IMR-90 (cell line): ENCODE measurements around the gene CIDEA. TPM values are rescaled to one million over a fixed set of nuclear protein-coding genes. Genes with fewer than 3 reads are reported as not detected.
A peak's percentile ranks its signal among the peaks of the same experiment; 100 is the strongest.

Experiments
- ATAC-seq: fragments of 200-7000 bp; cut with Tn5 transposase; 2 replicates; pipeline ENCODE4 v1.9.1; 2020; ENCODE audit warnings: low read depth, mild to moderate bottlenecking, moderate library complexity
- BruUV-seq: library from RNA; stranded (reverse); fragments of 400-500 nt; replicated peaks from 2 replicates; lab custom pipeline; 2021; lab: Mats Ljungman, UMichigan
- CTCF ChIA-PET: fragments of 300-600 bp; formaldehyde crosslinking; extraction: SDS; loops from one replicate; lab custom pipeline; 2021; ENCODE audit warnings: antibody characterized with exemption; lab: Yijun Ruan, JAX
- POLR2A ChIA-PET: fragments of 300-600 bp; sonication (Branson Sonifier 250); formaldehyde crosslinking; loops from one replicate; lab custom pipeline; 2022; ENCODE audit warnings: antibody characterized with exemption; ENCODE audit not compliant: unreplicated experiment; lab: Charles Lee
- DNase-seq: peaks from one replicate; pipeline ENCODE4 v3.0.0; 2013
- H2AFZ ChIP-seq: replicated peaks from 2 replicates; pipeline ENCODE3; 2013; ENCODE audit warnings: low read length, mild to moderate bottlenecking; ENCODE audit not compliant: poor library complexity
- H2AK5ac ChIP-seq: 2 replicates; pipeline ENCODE4 v1.6.1; 2013; ENCODE audit warnings: low read depth, low read length, inconsistent platforms
- H2AK9ac ChIP-seq: replicated peaks from 2 replicates; pipeline ENCODE3; 2013; ENCODE audit warnings: mild to moderate bottlenecking, low read depth, low read length, moderate library complexity; ENCODE audit not compliant: poor library complexity
- H2BK120ac ChIP-seq: 2 replicates; pipeline ENCODE4 v1.6.1; 2013; ENCODE audit warnings: low read depth, low read length, inconsistent platforms
- H2BK15ac ChIP-seq: 3 replicates; pipeline ENCODE4 v1.6.1; 2013; ENCODE audit warnings: low read depth, low read length, inconsistent platforms
- H2BK20ac ChIP-seq: 2 replicates; pipeline ENCODE4 v1.6.1; 2013; ENCODE audit warnings: low read depth, mild to moderate bottlenecking, inconsistent platforms, low read length, moderate library complexity
- H2BK5ac ChIP-seq: 2 replicates; pipeline ENCODE4 v1.6.1; 2013; ENCODE audit warnings: mild to moderate bottlenecking, low read depth, low read length, inconsistent platforms; ENCODE audit not compliant: poor library complexity, severe bottlenecking
- H3K14ac ChIP-seq: replicated peaks from 2 replicates; pipeline ENCODE4 v1.6.1; 2013; ENCODE audit warnings: low read depth, low read length, inconsistent platforms
- H3K18ac ChIP-seq: 2 replicates; pipeline ENCODE4 v1.6.1; 2013; ENCODE audit warnings: low read depth, low read length, control low read depth
- H3K23ac ChIP-seq: 2 replicates; pipeline ENCODE4 v1.6.1; 2013; ENCODE audit warnings: low read depth, low read length, inconsistent platforms
- H3K27ac ChIP-seq: 2 replicates; pipeline ENCODE4 v1.5.1; 2013; ENCODE audit warnings: mild to moderate bottlenecking, control low read depth, low read length; ENCODE audit not compliant: insufficient read depth
- H3K27me3 ChIP-seq: 2 replicates; pipeline ENCODE4 v1.6.1; 2013; ENCODE audit warnings: low read length; ENCODE audit not compliant: control insufficient read depth, insufficient read depth
- H3K36me3 ChIP-seq: 2 replicates; pipeline ENCODE4 v1.6.1; 2013; ENCODE audit warnings: low read length, mixed read lengths; ENCODE audit not compliant: control insufficient read depth, insufficient read depth
- H3K4ac ChIP-seq: 2 replicates; pipeline ENCODE4 v1.6.1; 2013; ENCODE audit warnings: low read depth, low read length, inconsistent platforms
- H3K4me1 ChIP-seq: 2 replicates; pipeline ENCODE4 v1.6.1; 2013; ENCODE audit warnings: low read length, mixed read lengths; ENCODE audit not compliant: control insufficient read depth, insufficient read depth
- H3K4me2 ChIP-seq: 2 replicates; pipeline ENCODE4 v1.6.1; 2013; ENCODE audit warnings: low read depth, mild to moderate bottlenecking, control low read depth, low read length, moderate library complexity
- H3K4me3 ChIP-seq: 2 replicates; pipeline ENCODE4 v1.5.1; 2013; ENCODE audit warnings: low read depth, mild to moderate bottlenecking, control low read depth, low read length, moderate library complexity; ENCODE audit not compliant: insufficient read depth
- H3K56ac ChIP-seq: 2 replicates; pipeline ENCODE4 v1.6.1; 2013; ENCODE audit warnings: low read length, inconsistent platforms; ENCODE audit not compliant: insufficient read depth; ENCODE audit errors: extremely low read depth
- H3K79me1 ChIP-seq, 2 experiments: 2 replicates each; pipeline ENCODE4 v1.6.1; 2013; ENCODE audit warnings: low read length in 2 of 2, inconsistent platforms in 1 of 2, low read depth in 1 of 2
- H3K9ac ChIP-seq: 2 replicates; pipeline ENCODE4 v1.6.1; 2013; ENCODE audit warnings: low read depth, low read length, control low read depth
- H3K9me1 ChIP-seq: 2 replicates; pipeline ENCODE4 v1.6.1; 2013; ENCODE audit warnings: low read length, inconsistent platforms; ENCODE audit not compliant: insufficient read depth
- H3K9me3 ChIP-seq: 2 replicates; pipeline ENCODE4 v1.6.1; 2013; ENCODE audit warnings: low read length; ENCODE audit not compliant: control insufficient read depth, insufficient read depth
- H4K20me1 ChIP-seq: 2 replicates; pipeline ENCODE4 v1.6.1; 2013; ENCODE audit warnings: low read length, inconsistent platforms; ENCODE audit not compliant: insufficient read depth
- H4K5ac ChIP-seq: 2 replicates; pipeline ENCODE4 v1.6.1; 2013; ENCODE audit warnings: mild to moderate bottlenecking, low read depth, low read length, control low read depth
- H4K8ac ChIP-seq, 2 experiments: 2 replicates each; pipeline ENCODE4 v1.6.1; 2013; ENCODE audit warnings: low read depth in 2 of 2, low read length in 2 of 2, control low read depth in 1 of 2, inconsistent platforms in 1 of 2
- H4K91ac ChIP-seq: 2 replicates; pipeline ENCODE4 v1.6.1; 2013; ENCODE audit warnings: low read depth, low read length, inconsistent platforms; ENCODE audit not compliant: insufficient read depth
- BHLHE40 ChIP-seq: fragments of 150-350 bp; IDR thresholded peaks from 2 replicates; pipeline ENCODE4 v1.6.1; 2016; ENCODE audit warnings: mild to moderate bottlenecking, low read depth, low read length
- CEBPB ChIP-seq: IDR thresholded peaks from 2 replicates; pipeline ENCODE4 v1.6.1; 2012; ENCODE audit warnings: low read depth, low read length, improper control_type of control experiment
- FOS ChIP-seq: fragments of 150-350 bp; IDR thresholded peaks from 2 replicates; pipeline ENCODE4 v1.6.1; 2016; ENCODE audit warnings: low read depth, low read length
- MAFK ChIP-seq: IDR thresholded peaks from 2 replicates; pipeline ENCODE4 v1.6.1; 2012; ENCODE audit warnings: low read depth, low read length, improper control_type of control experiment
- MAZ ChIP-seq: IDR thresholded peaks from 2 replicates; pipeline ENCODE4 v1.6.1; 2012; ENCODE audit warnings: low read depth, mild to moderate bottlenecking, low read length, improper control_type of control experiment, moderate library complexity, borderline replicate concordance
- MXI1 ChIP-seq: IDR thresholded peaks from 2 replicates; pipeline ENCODE4 v1.6.1; 2012; ENCODE audit warnings: low read depth, mild to moderate bottlenecking, low read length, moderate library complexity, borderline replicate concordance
- NFE2L2 ChIP-seq: fragments of 150-350 bp; IDR thresholded peaks from 2 replicates; pipeline ENCODE4 v1.6.1; 2016; ENCODE audit warnings: low read depth, mild to moderate bottlenecking, low read length
- POLR2A ChIP-seq: IDR thresholded peaks from 2 replicates; pipeline ENCODE4 v1.6.1; 2012; ENCODE audit warnings: mild to moderate bottlenecking, low read depth, low read length
- RAD21 ChIP-seq: IDR thresholded peaks from 2 replicates; pipeline ENCODE4 v1.6.1; 2012; ENCODE audit warnings: low read length, improper control_type of control experiment
- RCOR1 ChIP-seq: IDR thresholded peaks from 2 replicates; pipeline ENCODE4 v1.6.1; 2012; ENCODE audit warnings: mild to moderate bottlenecking, low read length, improper control_type of control experiment; ENCODE audit not compliant: insufficient replicate concordance
- RFX5 ChIP-seq: IDR thresholded peaks from 2 replicates; pipeline ENCODE4 v1.8.0; 2012; ENCODE audit warnings: low read depth, mild to moderate bottlenecking, low read length, moderate library complexity
- SMC3 ChIP-seq: fragments of 150-350 bp; IDR thresholded peaks from 2 replicates; pipeline ENCODE4 v1.6.1; 2016; ENCODE audit warnings: low read depth, mild to moderate bottlenecking, antibody characterized with exemption, low read length, moderate library complexity
- WGBS, 2 experiments: methylation state at CpG; one replicate each; pipeline versions ENCODE4 v1.1.5 to v1.1.7; 2013; ENCODE audit warnings: missing lambda C conversion rate in 2 of 2; ENCODE audit not compliant: insufficient read length in 1 of 2; ENCODE audit errors: extremely low coverage in 2 of 2; 5-methylcytosine and 5-hydroxymethylcytosine counted together
- dilution Hi-C: fragments of 300-500 bp; cut with HindIII; formaldehyde crosslinking; loops from one replicate; pipeline ENCODE4 v1.14.3; 2018; ENCODE audit warnings: low sequenced_read_pairs; ENCODE audit not compliant: unreplicated experiment
- in situ Hi-C: fragments of 300-500 bp; cut with MboI; formaldehyde crosslinking; loops from 3 replicates; pipeline ENCODE4 v1.14.3; 2019; ENCODE audit warnings: low sequenced_read_pairs, inconsistent platforms, mixed read lengths
- intact Hi-C: fragments of 100-400 bp; cut with micrococcal nuclease; formaldehyde crosslinking; loops from 2 replicates; pipeline ENCODE4 v1.10.0; 2022
- polyA plus RNA-seq, 3 experiments: library from polyadenylated mRNA; depleted of rRNA; stranded (reverse); fragments of >200 nt; gene quantifications; 2 replicates each; pipeline ENCODE4 v1.2.3, GENCODE V29; 2012; ENCODE audit warnings: low replicate concordance in 1 of 3
- total RNA-seq: library from RNA; depleted of rRNA; stranded (reverse); fragments of >200 nt; gene quantifications from 2 replicates; pipeline ENCODE4 v1.2.3, GENCODE V29; 2012
- TF ChIP-seq, protein P1 (sequence below): fragments of 150-350 bp; IDR thresholded peaks from 2 replicates; pipeline ENCODE4 v1.6.1; 2016; ENCODE audit warnings: low read depth, mild to moderate bottlenecking, low read length, moderate library complexity, borderline replicate concordance
- TF ChIP-seq, protein P2 (sequence below): conservative IDR thresholded peaks from 2 replicates; pipeline ENCODE4 v1.5.1; 2012; ENCODE audit warnings: mild to moderate bottlenecking, low read depth, low read length, improper control_type of control experiment
- TF ChIP-seq, protein P3 (sequence below): fragments of 150-350 bp; IDR thresholded peaks from 2 replicates; pipeline ENCODE4 v1.6.1; 2017; ENCODE audit warnings: mild to moderate bottlenecking, antibody characterized with exemption, low read length, low read depth

The CIDEA gene
- total and polyA plus RNA-seq, 2 of the 4 experiments (the other 2 are of a cell fraction), result not detected

DNA sequence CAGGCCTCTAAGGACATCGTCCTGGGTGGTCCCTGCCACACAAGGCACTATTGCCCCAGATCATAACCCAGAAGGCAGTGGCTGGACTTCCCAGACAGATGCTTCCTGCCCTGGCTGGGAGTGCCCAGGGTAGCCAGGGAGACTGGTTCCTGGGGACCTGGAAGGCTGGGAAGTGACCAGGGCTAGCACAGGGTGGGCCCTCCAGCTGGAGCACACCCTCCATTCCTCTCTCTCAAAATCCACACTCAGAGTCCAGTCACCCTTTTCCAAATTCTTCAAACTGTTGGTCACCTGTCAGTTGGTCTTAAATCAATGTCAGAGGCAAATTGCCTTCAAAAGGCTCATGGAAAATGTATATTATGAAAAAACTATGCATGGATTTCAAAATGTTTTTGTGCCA is 42.3 kb downstream of the CIDEA start:
- ATAC-seq, result no peak
- Histone ChIP-seq H3K9me1 (peaks cover 5% of the 10 kb centered on the region; the same call in 1 of the 2 replicates), H2AK5ac (no peak overlapping the region; the same call in 1 of the 2 replicates), H3K9me3 (peaks cover 3% of the 10 kb centered on the region), H3K36me3 (no peaks in the 10 kb centered on the region), H3K4me1 (peaks cover 2% of the 10 kb centered on the region; the same call in 1 of the 2 replicates), H3K14ac (peak overlapping the region; percentile 29; the same call in 1 of the 2 replicates), H3K18ac (no peak overlapping the region), H2BK15ac (no peak overlapping the region), H2BK20ac (no peak overlapping the region), H4K20me1 (no peaks in the 10 kb centered on the region), H3K56ac (no peak overlapping the region), H3K9ac (no peak overlapping the region), H3K4ac (no peak overlapping the region), H4K5ac (no peak overlapping the region), H3K23ac (peak overlapping the region; percentile 9; the same call in 1 of the 2 replicates), H3K79me1 (no peaks in the 10 kb centered on the region), H2AFZ (peak overlapping the region; percentile 73), H4K91ac (no peak overlapping the region), H3K4me3 (no peak overlapping the region), H2BK5ac (no peak overlapping the region), H2AK9ac (peak overlapping the region; percentile 65), H3K27me3 (no peaks in the 10 kb centered on the region), H3K4me2 (no peak overlapping the region), H2BK120ac (peak overlapping the region; percentile 23; the same call in 1 of the 2 replicates), H4K8ac (no peak overlapping the region; a peak in 1 of 4 replicates), H3K27ac (no peak overlapping the region)
- in situ Hi-C loops, result no loop called here
- TF ChIP-seq MXI1 (no peak), MAFK (no peak), SMC3 (no peak), RAD21 (no peak), CEBPB (no peak), RFX5 (no peak), POLR2A (no peak), FOS (no peak), BHLHE40 (no peak), NFE2L2 (no peak), MAZ (no peak), RCOR1 (no peak)
- TF ChIP-seq, protein P1, sequence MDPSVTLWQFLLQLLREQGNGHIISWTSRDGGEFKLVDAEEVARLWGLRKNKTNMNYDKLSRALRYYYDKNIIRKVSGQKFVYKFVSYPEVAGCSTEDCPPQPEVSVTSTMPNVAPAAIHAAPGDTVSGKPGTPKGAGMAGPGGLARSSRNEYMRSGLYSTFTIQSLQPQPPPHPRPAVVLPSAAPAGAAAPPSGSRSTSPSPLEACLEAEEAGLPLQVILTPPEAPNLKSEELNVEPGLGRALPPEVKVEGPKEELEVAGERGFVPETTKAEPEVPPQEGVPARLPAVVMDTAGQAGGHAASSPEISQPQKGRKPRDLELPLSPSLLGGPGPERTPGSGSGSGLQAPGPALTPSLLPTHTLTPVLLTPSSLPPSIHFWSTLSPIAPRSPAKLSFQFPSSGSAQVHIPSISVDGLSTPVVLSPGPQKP, result no peak
- TF ChIP-seq, protein P2, sequence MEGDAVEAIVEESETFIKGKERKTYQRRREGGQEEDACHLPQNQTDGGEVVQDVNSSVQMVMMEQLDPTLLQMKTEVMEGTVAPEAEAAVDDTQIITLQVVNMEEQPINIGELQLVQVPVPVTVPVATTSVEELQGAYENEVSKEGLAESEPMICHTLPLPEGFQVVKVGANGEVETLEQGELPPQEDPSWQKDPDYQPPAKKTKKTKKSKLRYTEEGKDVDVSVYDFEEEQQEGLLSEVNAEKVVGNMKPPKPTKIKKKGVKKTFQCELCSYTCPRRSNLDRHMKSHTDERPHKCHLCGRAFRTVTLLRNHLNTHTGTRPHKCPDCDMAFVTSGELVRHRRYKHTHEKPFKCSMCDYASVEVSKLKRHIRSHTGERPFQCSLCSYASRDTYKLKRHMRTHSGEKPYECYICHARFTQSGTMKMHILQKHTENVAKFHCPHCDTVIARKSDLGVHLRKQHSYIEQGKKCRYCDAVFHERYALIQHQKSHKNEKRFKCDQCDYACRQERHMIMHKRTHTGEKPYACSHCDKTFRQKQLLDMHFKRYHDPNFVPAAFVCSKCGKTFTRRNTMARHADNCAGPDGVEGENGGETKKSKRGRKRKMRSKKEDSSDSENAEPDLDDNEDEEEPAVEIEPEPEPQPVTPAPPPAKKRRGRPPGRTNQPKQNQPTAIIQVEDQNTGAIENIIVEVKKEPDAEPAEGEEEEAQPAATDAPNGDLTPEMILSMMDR, result no peak
- TF ChIP-seq, protein P3, sequence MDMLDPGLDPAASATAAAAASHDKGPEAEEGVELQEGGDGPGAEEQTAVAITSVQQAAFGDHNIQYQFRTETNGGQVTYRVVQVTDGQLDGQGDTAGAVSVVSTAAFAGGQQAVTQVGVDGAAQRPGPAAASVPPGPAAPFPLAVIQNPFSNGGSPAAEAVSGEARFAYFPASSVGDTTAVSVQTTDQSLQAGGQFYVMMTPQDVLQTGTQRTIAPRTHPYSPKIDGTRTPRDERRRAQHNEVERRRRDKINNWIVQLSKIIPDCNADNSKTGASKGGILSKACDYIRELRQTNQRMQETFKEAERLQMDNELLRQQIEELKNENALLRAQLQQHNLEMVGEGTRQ, result no peak
- no CpG with 5 or more reads among the region's 1 CpG for WGBS, 2 experiments
- CTCF ChIA-PET, result no interaction called here
- intact Hi-C loops, result no loop called here
- no peak for DNase-seq
- no TSS peak for BruUV-seq
- dilution Hi-C loops, result no loop called here
- POLR2A ChIA-PET, result no interaction called here
